Stimulated activated CD4-positive, alpha-beta T cell treated with anti-CD3 and anti-CD28 coated beads, Interleukin-4, amount 100 ng/mL, for 48 hours (primary cell): ENCODE data around the gene CNTN1.

Experiments used
- DNase-seq, 2 donors: peaks; one replicate each; pipeline ENCODE4 v3.0.0-alpha.2; 2020; ENCODE audit warnings: low read depth in 2 of 2

CNTN1 gene

GRCh38 chr12:40768125-40768864 is 76.1 kb downstream of the CNTN1 start:
- no peak for DNase-seq

GRCh38 chr12:40769846-40770245 is 77.6 kb downstream of the CNTN1 start:
- no peak for DNase-seq

GRCh38 chr12:40770781-40771180 is 78.5 kb downstream of the CNTN1 start:
- no peak for DNase-seq

GRCh38 chr12:40775661-40776060 is 83.4 kb downstream of the CNTN1 start:
- DNase-seq, result no peak

GRCh38 chr12:40784102-40784501 is 91.9 kb downstream of the CNTN1 start:
- no peak for DNase-seq

- DNase-seq, result no peak
Observed at GRCh38 chr12:40788276-40788675, 96.0 kb downstream of the CNTN1 start.

- DNase-seq, result no peak
Observed at GRCh38 chr12:40792792-40793386, 100.7 kb downstream of the CNTN1 start.

- no peak for DNase-seq
Observed at GRCh38 chr12:40793471-40793870, 101.2 kb downstream of the CNTN1 start.

- no peak for DNase-seq
Observed at GRCh38 chr12:40794087-40794486, 101.8 kb downstream of the CNTN1 start.

GRCh38 chr12:40801082-40801481 is 108.8 kb downstream of the CNTN1 start:
- no peak for DNase-seq

- no peak for DNase-seq
Observed at GRCh38 chr12:40801861-40802260, 109.6 kb downstream of the CNTN1 start.

GRCh38 chr12:40802656-40803055 is 110.4 kb downstream of the CNTN1 start:
- no peak for DNase-seq

- DNase-seq, result no peak
Observed at GRCh38 chr12:40819436-40820108, 127.3 kb downstream of the CNTN1 start.

GRCh38 chr12:40820794-40821484 is 128.7 kb downstream of the CNTN1 start:
- DNase-seq, result no peak

GRCh38 chr12:40825156-40825555 is 132.9 kb downstream of the CNTN1 start:
- no peak for DNase-seq

GRCh38 chr12:40827683-40828592 is 135.7 kb downstream of the CNTN1 start:
- no peak for DNase-seq

GRCh38 chr12:40828593-40828990 is 136.4 kb downstream of the CNTN1 start:
- no peak for DNase-seq

GRCh38 chr12:40829738-40830144 is 137.5 kb downstream of the CNTN1 start:
- no peak for DNase-seq

GRCh38 chr12:40831916-40832315 is 139.7 kb downstream of the CNTN1 start:
- DNase-seq, result no peak

GRCh38 chr12:40832668-40833067 is 140.4 kb downstream of the CNTN1 start:
- DNase-seq, result no peak

GRCh38 chr12:40833818-40834217 is 141.6 kb downstream of the CNTN1 start:
- DNase-seq, result no peak
